CD4-positive, alpha-beta T cell treated with Interleukin-15 for 1 hour (primary cell): Measurements from ENCODE around the gene DDX41.
"Not testable (repeated sequence)": the region's sequence is repeated elsewhere in the genome, so short reads cannot be mapped to it uniquely, and the experiment has no call there.

Source experiments
- DNase-seq: peaks from one replicate; pipeline ENCODE4 v3.0.0-alpha.2; 2020

DDX41 gene

DNA sequence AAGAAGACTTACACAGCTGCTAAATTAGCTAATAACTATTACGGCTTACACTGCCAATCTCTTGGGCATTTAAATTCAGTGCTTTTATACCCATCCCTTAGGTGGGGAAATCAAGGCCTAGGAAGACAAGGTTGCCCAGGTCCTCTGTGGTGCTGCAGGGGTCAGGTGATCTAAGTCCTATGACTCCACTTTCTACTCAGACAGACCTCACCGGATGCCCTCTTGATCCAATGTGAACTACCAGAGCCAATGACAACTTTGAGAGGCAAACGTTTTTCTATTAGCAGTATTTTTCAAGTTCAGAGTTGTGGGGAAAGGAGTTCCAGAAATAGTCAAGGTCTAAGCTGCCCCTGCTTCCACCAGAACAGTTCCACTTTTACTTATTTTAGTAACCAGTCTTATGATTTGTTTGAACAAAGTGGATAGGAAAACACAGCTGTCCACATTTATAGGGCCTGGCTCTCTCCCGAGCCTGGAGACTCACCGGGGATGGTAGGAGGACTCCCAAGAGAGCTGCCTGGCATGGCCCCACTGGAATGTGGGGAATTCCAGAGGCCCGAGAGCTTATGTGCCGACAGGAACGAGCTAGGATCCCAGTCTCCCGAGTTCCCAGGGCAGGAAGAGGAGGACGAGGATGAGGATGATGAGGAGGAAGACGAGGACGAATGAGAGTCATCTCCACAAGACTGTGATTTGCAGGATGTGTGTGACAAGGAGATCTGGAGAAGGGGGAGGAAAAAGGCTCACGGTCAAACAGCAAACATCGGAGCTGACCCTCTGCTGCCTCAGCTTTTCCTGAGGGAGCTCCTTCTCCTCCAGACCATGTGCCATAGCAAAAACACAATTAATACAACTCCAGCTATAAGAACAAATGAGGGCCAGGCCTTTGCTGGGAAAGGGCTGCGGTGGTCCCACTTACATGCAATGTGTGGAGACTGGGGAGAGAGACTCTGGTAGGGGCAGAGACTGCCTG lies 20.9 kb upstream of the DDX41 start:
- DNase-seq = no peak

DNA sequence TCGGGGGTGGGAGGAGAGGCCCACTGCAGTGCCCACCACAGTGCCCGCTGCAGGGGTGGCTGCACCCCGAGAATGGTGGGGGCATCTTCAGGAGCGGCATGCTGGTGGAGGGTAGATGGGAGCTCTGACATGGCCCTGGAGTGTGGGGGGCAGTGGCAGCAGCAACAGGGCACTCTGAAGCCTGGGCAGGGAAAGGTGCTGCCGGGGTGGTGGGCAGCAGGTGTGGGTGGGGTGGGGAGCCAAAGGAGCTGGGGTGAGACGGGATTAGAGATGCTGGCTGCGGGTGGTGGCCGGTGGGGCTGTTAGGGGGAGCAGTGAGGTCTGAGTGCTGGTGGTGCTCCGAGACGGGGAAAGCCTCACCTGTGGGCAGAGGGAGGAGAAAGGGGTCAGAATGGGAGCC lies 19.6 kb upstream of the DDX41 start:
- DNase-seq = no peak

DNA sequence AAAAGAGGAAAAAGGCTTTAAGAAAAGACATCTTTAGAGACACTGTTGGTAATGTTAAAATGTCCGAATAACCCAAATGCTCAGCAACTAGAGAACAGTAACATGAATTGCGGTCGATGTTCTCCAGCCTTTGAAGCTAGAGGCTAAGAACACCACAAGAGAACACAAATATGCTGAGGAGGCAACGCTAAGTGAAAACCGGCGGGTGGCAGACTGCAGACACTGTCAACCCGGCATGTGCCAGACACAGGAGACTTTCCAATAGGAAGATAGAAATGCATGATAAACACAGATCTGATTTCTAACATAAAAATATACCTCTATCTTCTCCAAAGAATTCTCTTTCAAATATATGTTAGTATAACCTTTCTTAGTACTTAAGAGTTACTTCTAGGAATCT lies 18.4 kb upstream of the DDX41 start:
- DNase-seq = no peak

DNA sequence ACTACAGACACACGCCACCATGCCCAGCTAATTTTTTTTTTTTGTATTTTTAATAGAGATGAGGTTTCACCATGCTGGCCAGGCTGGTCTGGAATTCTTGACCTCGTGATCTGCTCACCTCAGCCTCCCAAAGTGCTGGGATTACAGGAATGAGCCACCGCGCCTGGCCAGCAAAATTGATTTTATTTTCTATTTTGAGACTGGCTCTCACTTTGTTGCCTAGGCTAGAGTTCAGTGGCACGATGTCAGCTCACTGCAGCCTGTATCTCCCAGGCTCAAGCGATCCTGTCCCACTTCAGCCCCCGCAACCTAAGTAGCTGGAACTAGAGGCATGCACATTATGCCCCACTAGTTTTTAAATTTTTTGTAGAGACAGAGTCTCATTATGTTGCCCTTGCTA lies 17.7 kb upstream of the DDX41 start:
- DNase-seq = not testable (repeated sequence)

DNA sequence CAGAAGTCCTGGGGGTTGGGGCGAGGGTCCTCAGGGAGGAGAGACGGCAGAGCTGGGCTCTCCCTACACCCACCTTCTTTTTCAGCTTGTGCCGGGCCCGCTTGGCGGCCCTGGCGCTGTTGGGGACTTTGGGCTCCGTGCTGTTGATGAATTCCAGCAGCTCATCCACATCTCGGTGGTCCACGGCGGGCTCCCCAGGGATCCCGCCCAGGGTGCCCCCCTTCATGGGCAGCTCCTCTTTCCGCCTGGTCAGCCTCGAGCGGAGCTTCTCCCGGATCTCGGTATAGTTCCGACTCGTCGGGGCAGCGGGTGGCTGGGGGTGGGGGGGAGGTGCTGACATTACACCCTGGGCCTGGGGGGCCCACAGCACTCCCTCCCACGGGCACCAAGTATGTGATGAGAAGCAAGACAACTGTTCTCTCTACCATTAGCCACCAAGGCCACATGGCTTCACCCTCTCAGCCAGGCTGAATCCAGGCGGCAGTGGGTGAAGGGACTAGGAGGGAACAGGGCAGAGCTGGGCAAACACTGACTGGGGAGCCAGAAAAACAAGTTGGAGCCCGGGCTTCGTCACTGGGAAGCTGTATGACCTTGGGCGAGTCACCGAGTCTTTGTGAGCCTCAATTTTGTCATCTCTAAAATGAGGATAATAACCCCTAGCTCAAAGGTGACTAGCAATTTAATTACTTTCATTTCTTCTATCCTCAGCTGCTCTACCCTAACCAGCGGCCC lies 14.6 kb upstream of the DDX41 start:
- no peak for DNase-seq

DNA sequence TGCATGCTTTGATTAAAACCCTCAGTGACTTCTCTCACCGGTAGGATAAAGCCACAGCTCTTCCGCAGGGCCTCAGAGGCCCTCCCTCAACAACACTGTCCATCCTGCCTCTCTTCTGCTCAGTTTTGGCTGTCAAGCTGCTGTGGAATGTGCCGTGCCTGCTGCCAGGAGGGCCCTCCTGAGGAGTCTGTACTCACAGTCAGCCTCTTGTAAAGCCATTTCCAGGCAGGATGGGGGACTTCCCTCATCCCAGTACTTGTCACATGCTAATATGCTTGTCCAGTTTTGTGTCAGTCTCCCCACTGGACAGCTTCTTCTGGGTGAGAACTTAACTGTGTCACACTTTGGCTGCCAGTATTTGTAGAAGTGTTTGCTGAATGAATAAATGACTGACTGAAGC lies 13.9 kb upstream of the DDX41 start:
- no peak for DNase-seq

DNA sequence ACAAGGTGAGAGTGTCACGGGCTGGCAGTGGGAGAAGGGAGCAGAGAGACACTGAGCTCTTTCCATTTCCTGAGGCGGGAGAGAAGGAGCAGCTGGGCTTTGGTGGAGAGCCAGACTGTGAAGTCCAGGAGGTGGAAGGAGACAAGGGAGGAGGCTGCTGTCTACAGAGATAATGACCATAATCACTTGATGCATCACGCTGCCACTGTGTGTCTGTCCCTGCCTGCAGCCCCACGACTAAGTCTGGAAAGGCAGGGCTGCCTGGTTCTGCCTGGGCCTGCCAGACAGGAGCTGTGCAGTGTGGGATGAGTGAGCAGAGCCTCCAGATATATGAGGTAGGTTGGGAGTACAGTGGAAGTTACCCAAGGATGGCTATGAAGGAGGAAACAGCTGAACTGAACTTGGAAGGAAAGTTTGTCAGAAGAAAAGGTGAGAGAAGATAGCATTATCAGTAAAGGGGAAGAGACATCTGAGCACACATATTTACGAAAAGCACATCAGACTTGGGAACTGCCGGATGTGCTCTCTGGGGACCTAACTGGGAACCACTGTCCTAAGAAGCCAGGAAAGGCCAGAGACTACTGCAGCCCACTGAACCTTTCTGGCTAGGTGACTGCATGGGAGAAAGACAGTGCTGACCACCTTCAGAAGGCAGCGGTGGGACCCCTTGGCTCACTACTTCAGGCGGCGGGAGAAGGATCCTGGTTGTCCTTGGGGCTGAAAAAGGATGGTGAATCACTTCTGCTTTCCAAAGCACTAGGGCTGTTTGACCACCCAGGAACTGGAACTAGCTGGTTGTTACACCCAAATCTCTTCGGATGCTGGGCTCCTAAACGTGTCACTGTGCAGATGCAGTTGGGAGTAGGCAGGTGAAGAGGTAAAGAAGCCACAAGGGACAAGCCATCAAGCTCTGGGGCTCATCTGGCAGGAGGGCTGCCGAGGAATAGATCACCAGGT lies 12.8 kb upstream of the DDX41 start:
- DNase-seq = no peak

DNA sequence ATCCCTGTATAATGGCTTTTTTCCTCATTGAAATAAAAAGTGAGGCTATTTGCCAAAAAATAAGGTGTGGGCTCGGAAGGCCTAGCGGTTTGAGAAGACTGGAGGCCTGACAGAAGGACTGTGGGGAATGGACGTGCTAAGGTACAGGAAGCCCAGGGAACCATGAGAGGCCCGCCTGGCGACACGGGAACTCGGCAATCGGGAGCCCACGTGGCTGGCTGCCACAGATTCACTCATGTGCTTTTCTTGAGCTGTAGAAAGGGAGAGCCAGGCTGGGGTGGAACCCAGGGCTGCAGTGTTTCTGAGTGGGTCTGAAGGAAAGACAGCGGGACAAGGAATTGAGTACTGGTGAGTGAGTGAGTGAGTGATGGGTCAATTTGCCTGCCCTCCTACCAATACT lies 11.9 kb upstream of the DDX41 start:
- DNase-seq = no peak

DNA sequence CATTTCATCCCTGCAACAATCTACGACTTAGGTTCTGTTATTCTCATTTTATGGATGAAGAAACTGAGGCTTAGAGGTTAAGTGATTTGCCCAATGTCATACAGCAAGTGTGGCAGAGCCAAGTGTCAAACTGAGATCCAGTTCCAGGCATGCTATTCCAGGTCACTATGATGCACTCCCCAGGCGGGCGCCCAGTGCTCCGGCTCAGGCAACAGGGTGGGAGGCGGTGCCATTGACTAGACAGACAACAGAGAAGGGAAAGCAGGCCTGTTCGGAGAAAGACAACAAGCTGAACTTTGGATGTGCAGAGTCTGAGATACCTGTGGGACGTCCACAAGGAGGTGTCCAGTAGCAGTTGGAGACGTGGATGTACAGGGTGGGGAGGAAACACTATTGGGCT lies 10.8 kb upstream of the DDX41 start:
- no peak for DNase-seq

DNA sequence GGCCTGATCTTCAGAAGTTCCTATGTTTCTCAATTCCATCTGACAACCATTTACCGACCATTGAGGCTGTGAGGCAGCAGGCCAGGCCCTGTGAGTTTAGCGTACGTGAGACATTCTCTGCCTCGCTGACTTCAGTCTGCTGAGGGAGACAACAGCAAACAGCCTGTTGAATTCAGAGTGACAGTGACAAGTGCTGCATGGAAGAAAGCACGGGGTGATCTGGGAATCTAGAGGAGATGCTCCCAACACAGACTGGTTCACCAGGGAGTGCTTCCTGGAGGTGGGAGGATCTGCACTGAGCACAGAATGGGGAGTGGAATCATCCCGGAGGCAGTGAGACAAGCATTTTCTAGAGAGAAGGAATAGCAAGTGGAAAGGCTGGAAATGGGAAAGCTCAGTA lies 10.0 kb upstream of the DDX41 start:
- DNase-seq = no peak

DNA sequence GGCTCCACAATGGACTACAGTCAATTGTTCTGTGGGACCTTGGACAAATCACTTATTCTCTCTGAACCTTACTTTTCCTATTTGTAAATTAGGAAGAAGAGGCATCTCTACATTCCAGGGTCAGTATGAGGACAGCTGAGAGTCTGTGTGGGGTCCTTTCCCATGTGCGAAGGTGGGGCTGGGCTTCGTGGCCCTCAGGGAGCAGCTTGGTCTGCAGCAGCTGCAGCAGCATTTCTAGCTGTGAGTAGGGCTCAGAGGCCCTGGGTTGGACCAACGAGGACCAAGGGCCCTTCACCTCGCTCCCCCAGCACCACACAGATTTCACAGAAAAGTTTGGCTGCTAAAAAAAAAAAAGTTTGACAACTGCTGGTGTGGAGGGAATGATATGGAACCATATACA lies 9.4 kb upstream of the DDX41 start:
- no peak for DNase-seq

DNA sequence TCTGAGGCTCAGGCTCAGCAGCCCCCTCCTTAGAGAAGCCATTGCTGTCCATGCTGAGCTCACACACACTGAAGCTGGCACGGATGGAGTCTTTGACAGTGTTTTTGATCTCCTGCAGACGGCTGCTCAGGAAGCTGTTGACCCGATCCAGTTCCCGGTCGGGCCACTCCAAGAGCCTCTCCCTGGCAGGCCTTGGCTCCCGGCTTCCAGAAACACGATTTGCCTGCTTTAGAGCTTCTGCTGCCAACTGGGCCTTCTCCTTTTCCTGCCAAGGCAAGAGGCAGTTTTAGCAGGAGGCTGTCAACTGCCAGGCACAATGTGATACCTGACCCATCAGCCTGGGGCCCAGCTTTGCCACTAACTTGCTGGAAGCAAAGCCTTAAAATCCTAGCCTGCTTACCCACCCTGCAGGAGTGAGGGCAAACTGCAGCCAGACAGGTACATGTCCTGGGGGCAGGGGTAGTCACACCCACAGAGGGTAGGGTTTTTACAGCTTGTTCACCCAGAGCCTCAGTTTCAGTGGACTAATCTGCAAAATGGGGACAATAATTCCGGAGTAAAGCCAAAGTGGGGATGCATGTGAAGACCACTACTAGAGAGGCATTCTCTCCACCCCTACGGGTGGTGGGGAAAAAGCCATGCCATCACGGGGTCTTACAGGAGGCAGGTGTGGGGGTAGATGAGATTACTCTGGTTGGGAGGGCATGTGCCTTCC lies 8.3 kb upstream of the DDX41 start:
- no peak for DNase-seq

DNA sequence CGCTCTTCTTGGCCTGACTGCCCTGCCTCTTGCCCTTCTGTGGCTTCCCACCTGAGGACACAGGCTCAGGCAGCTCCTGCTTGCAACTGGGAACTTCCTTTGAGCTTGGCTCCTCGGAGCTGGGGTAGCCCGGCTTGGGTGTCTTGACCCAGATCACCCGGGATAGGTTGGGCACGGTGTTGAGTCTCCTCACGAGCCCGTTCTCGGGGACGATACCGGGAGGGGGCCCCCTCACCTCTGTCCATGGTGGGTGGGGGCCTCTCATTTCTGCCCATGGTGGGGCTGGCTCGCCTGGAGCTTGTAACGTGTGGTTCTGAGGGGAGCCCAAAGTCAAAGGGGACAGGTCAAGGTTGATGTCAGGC lies 7.8 kb upstream of the DDX41 start:
- no peak for DNase-seq

DNA sequence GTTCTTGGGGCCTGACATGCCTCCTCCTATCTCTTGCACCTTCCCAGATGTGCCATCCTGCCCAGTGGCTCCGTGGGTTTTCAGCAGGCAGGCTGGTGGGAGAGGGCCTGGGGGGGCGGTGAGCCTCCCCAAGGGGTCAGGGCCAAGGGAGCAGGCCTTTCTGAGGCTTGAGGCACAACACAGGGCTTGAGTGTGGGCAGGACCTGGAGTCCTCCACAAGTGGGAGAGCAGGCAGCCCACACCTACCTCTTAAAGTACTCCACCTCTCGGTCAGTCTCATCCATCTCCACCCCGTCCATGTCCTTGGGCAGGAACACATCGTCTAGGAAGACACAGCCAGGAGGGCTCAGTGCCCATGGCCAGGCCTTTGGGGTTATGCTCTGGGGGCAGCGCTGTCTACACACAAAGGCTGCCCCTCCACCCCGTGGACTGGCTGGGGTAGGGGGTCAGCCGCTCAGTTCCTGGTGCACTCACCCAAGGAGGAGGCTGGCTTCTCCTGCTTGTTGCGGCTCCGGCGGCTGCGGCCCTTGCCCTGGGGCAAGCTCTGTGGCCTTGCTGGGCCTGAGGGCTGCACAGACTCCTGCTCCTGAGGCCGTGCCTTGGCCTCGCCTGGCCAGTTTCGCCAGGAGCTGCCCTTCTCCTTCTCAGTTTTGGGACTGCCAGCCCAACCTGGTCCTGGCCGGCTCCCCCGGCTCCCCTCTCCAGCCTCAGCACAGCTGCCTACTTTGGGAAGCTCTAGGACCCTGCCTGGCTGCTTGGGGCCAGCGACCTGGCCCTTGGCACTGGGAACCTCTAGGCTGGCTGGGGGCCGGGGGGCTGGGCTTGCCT lies 7.2 kb upstream of the DDX41 start:
- no peak for DNase-seq

DNA sequence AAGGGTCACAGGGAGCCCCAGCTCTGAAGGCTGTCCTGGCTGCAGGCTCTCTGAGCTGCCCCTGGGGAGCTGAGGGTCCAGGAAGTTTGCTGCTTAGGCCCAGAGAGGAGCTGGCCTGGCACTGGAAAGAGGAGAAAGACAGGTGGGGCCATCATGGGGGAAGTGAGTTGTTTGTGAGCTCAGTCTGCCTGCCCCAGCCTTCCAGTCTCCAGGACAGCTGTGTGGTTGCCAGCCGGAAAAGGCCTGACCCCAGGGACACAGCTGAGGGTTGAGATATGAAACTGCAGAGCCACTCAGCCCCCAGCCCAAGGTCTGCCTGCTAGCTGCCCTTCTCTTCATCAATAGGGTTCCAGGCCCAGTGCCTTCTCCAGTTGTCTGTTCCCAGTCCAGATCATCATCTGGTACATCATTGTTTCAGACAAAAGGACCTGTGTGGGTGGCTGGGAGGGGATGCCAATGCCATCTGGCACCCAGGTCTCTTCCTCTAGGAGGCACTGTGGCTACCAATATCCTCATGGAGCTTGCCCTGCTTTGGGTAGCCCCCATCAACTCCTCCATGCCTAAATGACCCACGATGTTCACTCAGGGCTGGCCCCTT lies 4.3 kb upstream of the DDX41 start:
- no peak for DNase-seq

DNA sequence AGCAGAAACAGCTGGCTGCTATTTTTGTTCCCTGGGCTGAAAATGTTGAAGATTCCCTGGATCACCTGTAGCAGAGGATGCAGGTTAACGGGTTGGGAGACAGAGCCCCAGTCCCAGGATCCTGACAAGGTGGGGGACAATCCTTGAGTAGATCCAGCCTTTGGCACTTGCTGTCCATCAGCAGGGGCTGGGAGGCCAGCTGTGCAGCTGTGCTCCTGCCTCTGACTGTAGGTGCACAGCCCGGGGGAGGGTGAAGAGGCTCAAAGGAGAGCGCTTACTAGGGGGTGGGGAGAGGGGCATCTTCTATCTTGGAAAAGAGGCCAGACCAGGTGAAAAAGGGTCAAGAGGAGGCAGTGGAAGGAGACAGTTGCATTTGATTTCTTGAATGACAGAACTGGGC lies 3.5 kb upstream of the DDX41 start:
- no peak for DNase-seq

DNA sequence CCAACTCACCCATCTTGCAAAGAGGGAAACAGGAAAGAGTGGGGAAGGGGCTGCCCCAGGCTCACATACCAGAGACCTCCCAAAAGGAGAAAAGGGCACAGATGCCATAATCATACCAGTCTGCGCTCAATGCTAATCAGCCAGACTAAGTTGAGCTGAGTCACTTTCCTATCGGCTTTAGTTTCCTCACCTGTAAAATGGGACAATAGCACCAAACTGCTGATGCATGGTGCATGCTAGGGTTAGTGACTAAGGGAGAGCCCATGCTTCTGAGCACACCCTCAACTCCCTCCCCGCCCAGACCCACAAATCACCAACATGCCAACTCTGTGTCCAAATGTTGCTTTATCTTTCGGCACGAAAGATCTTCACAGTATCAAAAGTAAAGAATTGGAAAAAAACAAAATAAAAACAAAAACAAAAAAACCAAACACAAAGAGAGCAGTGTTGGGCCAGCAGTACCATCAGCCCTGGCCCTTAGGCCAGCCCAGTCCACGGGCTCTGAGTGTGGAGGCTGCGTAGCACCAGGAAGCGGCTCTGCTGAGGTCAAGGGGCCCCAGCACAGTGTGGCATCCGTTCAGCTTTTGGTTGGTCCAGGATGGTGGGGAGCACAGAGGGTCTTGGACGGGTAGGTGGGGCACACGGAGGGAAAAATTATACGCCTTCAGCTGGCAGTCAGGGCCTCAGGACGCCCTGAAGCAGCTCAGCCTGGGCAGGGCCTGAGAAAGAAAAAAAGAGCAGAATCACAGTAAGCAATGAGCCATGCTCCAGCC lies 2.9 kb upstream of the DDX41 start:
- DNase-seq = no peak

DNA sequence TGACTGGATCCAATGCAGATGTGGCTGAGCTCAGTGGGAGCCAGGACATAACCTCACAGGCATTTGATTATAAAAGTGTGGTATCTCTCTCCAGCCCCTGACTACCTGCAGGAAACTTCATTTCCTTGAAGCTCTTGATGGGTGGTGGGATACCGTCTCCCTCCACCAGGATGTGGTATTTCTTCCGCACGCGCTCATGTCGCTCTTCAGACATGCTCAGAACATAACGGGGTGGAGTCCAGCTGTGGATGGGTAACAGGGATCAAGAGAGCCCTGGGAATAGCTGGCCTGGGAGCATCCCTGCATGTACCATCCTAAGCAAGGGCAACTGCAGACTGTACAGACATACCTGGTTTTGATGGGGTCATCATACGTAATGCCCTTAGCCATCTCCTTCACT lies 1.2 kb downstream of the DDX41 start:
- DNase-seq = no peak

DNA sequence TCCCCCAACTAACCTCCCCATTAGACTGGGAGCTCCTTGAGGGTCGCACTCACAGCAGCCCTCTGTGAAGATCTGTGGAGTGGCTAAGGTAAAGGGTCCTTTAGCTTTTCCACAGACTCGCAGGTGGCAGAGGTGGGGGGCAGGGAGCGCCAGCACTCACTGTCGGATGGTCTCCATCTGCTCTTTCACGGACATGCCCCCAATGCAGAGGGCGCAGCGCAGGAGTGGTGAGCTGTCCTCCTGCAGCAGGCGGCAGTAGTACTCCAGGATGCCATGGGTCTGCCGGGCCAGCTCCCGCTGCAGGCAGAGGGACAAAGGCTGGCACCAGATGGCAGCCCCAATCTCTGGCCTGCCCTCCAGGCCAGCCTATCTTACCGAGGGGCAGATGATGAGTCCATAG lies 2.2 kb downstream of the DDX41 start:
- no peak for DNase-seq

DNA sequence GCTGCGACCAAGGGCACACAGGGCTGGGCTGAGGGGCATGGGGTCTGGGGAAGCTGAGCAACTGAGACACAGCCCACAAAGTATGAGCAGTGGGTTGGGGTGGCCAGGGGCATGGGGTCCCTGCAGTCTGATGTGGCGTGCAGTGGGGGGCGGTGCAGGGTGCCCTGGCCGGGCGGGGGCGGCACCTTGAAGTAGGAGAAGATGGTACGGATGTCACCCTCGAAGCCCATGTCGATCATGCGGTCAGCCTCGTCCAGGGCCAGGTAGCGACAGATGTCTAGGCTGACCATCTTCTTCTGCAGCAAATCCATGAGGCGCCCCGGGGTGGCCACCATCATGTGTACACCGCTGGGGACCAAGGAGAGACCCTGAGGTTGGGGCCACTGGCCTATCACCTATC lies 3.3 kb downstream of the DDX41 start:
- no peak for DNase-seq
